ENCODE results near the gene GNAO1.

GNAO1 gene

GRCh38 chr16:56352351-56353053 is 161.2 kb downstream of the GNAO1 start:
- no peak for TF ChIP-seq GATA3 (IDR thresholded peaks at IDR 0.05; ENCODE audit: low read depth, low read length)
- no peak for TF ChIP-seq GATA2 (IDR thresholded peaks at IDR 0.05; ENCODE audit: low read depth, low read length)

GRCh38 chr16:56353054-56353921 is 162.0 kb downstream of the GNAO1 start:
- TF ChIP-seq GATA2 (IDR thresholded peaks at IDR 0.05; ENCODE audit: low read depth, low read length) (no peak), GATA3 (IDR thresholded peaks at IDR 0.05; ENCODE audit: low read depth, low read length) (no peak)

- no peak for TF ChIP-seq GATA3 (IDR thresholded peaks at IDR 0.05; ENCODE audit: low read depth, low read length)
- TF ChIP-seq GATA2 (IDR thresholded peaks at IDR 0.05; ENCODE audit: low read depth, low read length): no peak
These were observed 162.7 kb downstream of the GNAO1 start for GRCh38 chr16:56354016-56354415.

- no peak for TF ChIP-seq GATA2 (IDR thresholded peaks at IDR 0.05; ENCODE audit: low read depth, low read length)
- TF ChIP-seq GATA3 (IDR thresholded peaks at IDR 0.05; ENCODE audit: low read depth, low read length): no peak
These were observed 163.5 kb downstream of the GNAO1 start for GRCh38 chr16:56354746-56355145.

GRCh38 chr16:56355221-56355620 is 163.9 kb downstream of the GNAO1 start:
- TF ChIP-seq GATA3 (IDR thresholded peaks at IDR 0.05; ENCODE audit: low read depth, low read length) (no peak), GATA2 (IDR thresholded peaks at IDR 0.05; ENCODE audit: low read depth, low read length) (no peak)

- TF ChIP-seq GATA2 (IDR thresholded peaks at IDR 0.05; ENCODE audit: low read depth, low read length): no peak
These were observed 164.5 kb downstream of the GNAO1 start for GRCh38 chr16:56355786-56356275.

GRCh38 chr16:56356276-56357240 is 165.3 kb downstream of the GNAO1 start:
- TF ChIP-seq GATA3 (IDR thresholded peaks at IDR 0.05; ENCODE audit: low read depth, low read length) (no peak), GATA2 (IDR thresholded peaks at IDR 0.05; ENCODE audit: low read depth, low read length) (no peak)

GRCh38 chr16:56357241-56357764 is 166.0 kb downstream of the GNAO1 start:
- TF ChIP-seq GATA3 (IDR thresholded peaks at IDR 0.05; ENCODE audit: low read depth, low read length) (no peak), GATA2 (IDR thresholded peaks at IDR 0.05; ENCODE audit: low read depth, low read length) (no peak)

GRCh38 chr16:56357765-56358322 is 166.6 kb downstream of the GNAO1 start:
- TF ChIP-seq GATA2 (IDR thresholded peaks at IDR 0.05; ENCODE audit: low read depth, low read length): no peak
- no peak for TF ChIP-seq GATA3 (IDR thresholded peaks at IDR 0.05; ENCODE audit: low read depth, low read length)

- TF ChIP-seq GATA2 (IDR thresholded peaks at IDR 0.05; ENCODE audit: low read depth, low read length) (no peak), GATA3 (IDR thresholded peaks at IDR 0.05; ENCODE audit: low read depth, low read length) (no peak)
These were observed 169.1 kb downstream of the GNAO1 start for GRCh38 chr16:56360117-56361008.

- TF ChIP-seq GATA2 (IDR thresholded peaks at IDR 0.05; ENCODE audit: low read depth, low read length) (no peak), GATA3 (IDR thresholded peaks at IDR 0.05; ENCODE audit: low read depth, low read length) (no peak)
These were observed 170.9 kb downstream of the GNAO1 start for GRCh38 chr16:56362057-56362655.

GRCh38 chr16:56362706-56363105 is 171.4 kb downstream of the GNAO1 start:
- no peak for TF ChIP-seq GATA3 (IDR thresholded peaks at IDR 0.05; ENCODE audit: low read depth, low read length)
- no peak for TF ChIP-seq GATA2 (IDR thresholded peaks at IDR 0.05; ENCODE audit: low read depth, low read length)
